BE2C (cell line): ENCODE results near the gene TRIM44.
"Not testable (repeated sequence)": the region's sequence is repeated elsewhere in the genome, so short reads cannot be mapped to it uniquely, and the experiment has no call there.

ENCODE experiments used
- DNase-seq: peaks from one replicate; pipeline ENCODE4 v3.0.0-alpha.2; 2020
- H3K27me3 ChIP-seq: fragments of 250-450 bp; sonication (Bioruptor Pico); 2 replicates; pipeline ENCODE4 v1.5.1; 2020; ENCODE audit warnings: mild to moderate bottlenecking
- H3K36me3 ChIP-seq: fragments of 250-450 bp; sonication (Bioruptor Pico); 2 replicates; pipeline ENCODE4 v1.5.1; 2020; ENCODE audit warnings: mild to moderate bottlenecking
- H3K4me1 ChIP-seq: fragments of 250-450 bp; sonication (Bioruptor Pico); 2 replicates; pipeline ENCODE4 v1.5.1; 2020
- H3K4me3 ChIP-seq: 2 replicates; pipeline ENCODE4 v1.5.1; 2011; ENCODE audit warnings: low read depth, low read length
- H3K9me3 ChIP-seq: fragments of 250-450 bp; sonication (Bioruptor Pico); 2 replicates; pipeline ENCODE4 v1.5.1; 2020
- CTCF ChIP-seq: IDR thresholded peaks from 2 replicates; pipeline ENCODE4 v1.5.1; 2012; ENCODE audit warnings: mild to moderate bottlenecking, low read depth, low read length

Gene TRIM44

GRCh38 chr11:35823742-35824298 lies 161.2 kb downstream of the TRIM44 start:
- TF ChIP-seq CTCF = no peak
- H3K4me3 ChIP-seq = no peak overlapping the region
- H3K27me3 ChIP-seq = no peaks in the 10 kb centered on the region
- H3K9me3 ChIP-seq = no peaks in the 10 kb centered on the region
- H3K36me3 ChIP-seq = no peaks in the 10 kb centered on the region
- no peak for DNase-seq
- H3K4me1 ChIP-seq = no peaks in the 10 kb centered on the region

- Histone ChIP-seq H3K4me1 (no peaks in the 10 kb centered on the region), H3K9me3 (no peaks in the 10 kb centered on the region), H3K4me3 (no peak overlapping the region), H3K36me3 (no peaks in the 10 kb centered on the region), H3K27me3 (no peaks in the 10 kb centered on the region)
- TF ChIP-seq CTCF = no peak
- DNase-seq = no peak
These were observed 162.8 kb downstream of the TRIM44 start for GRCh38 chr11:35825386-35825785.

GRCh38 chr11:35826006-35826405 lies 163.4 kb downstream of the TRIM44 start:
- DNase-seq = no peak
- no peaks in the 10 kb centered on the region for H3K27me3 ChIP-seq
- TF ChIP-seq CTCF = no peak
- no peak overlapping the region for H3K4me3 ChIP-seq
- H3K9me3 ChIP-seq = no peaks in the 10 kb centered on the region
- no peaks in the 10 kb centered on the region for H3K4me1 ChIP-seq
- H3K36me3 ChIP-seq = no peaks in the 10 kb centered on the region

- no peak for TF ChIP-seq CTCF
These were observed 164.4 kb downstream of the TRIM44 start for GRCh38 chr11:35826949-35827348.

GRCh38 chr11:35836205-35836604 lies 173.6 kb downstream of the TRIM44 start:
- H3K4me1 ChIP-seq = no peaks in the 10 kb centered on the region
- no peak overlapping the region for H3K4me3 ChIP-seq
- no peak for TF ChIP-seq CTCF

More at GRCh38 chr11:35826949-35827348, 164.4 kb downstream of the TRIM44 start:
- Histone ChIP-seq H3K9me3 (no peaks in the 10 kb centered on the region), H3K27me3 (no peaks in the 10 kb centered on the region), H3K4me1 (no peaks in the 10 kb centered on the region), H3K36me3 (no peaks in the 10 kb centered on the region), H3K4me3 (no peak overlapping the region)
- DNase-seq = no peak

GRCh38 chr11:35838071-35838470 lies 175.5 kb downstream of the TRIM44 start:
- Histone ChIP-seq H3K4me3 (no peak overlapping the region), H3K36me3 (no peaks in the 10 kb centered on the region), H3K4me1 (no peaks in the 10 kb centered on the region), H3K9me3 (no peaks in the 10 kb centered on the region), H3K27me3 (no peaks in the 10 kb centered on the region)
- no peak for TF ChIP-seq CTCF
- DNase-seq = no peak

More at GRCh38 chr11:35836205-35836604, 173.6 kb downstream of the TRIM44 start:
- Histone ChIP-seq H3K9me3 (no peaks in the 10 kb centered on the region), H3K27me3 (no peaks in the 10 kb centered on the region), H3K36me3 (no peaks in the 10 kb centered on the region)
- no peak for DNase-seq

- not testable (repeated sequence) for H3K36me3 ChIP-seq, H3K4me3 ChIP-seq, DNase-seq, H3K4me1 ChIP-seq, H3K27me3 ChIP-seq, H3K9me3 ChIP-seq
These were observed 176.3 kb downstream of the TRIM44 start for GRCh38 chr11:35838697-35839367.
